Fibroblast of upper back skin (primary cell): ENCODE results near the gene UFSP2.
A peak's percentile ranks its signal among the peaks of the same experiment; 100 is the strongest.
"Not testable (repeated sequence)": the region's sequence is repeated elsewhere in the genome, so short reads cannot be mapped to it uniquely, and the experiment has no call there.

Experiments used
- DNase-seq: peaks from one replicate; pipeline ENCODE4 v3.0.0-alpha.2; 2013

UFSP2 gene

DNA sequence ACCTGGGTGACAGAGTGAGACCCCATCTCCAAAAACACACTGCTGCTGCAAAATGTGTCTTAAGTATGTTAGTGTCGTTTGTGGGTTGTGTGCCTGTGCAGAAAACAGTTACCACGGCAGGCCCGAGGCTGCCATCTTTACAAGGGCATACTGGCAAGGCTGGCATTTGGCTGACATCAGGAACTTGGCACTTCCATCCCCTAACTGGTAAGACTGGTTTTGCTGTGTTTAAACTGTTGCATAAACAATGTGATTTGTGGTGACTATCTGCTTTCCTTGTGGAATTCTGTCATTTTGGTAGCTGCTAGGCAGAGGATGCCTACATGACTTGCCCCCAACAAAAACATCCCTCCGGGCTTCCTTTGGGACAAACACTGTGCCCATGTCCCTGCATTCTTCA, 42.3 kb downstream of the UFSP2 start:
- no peak for DNase-seq

DNA sequence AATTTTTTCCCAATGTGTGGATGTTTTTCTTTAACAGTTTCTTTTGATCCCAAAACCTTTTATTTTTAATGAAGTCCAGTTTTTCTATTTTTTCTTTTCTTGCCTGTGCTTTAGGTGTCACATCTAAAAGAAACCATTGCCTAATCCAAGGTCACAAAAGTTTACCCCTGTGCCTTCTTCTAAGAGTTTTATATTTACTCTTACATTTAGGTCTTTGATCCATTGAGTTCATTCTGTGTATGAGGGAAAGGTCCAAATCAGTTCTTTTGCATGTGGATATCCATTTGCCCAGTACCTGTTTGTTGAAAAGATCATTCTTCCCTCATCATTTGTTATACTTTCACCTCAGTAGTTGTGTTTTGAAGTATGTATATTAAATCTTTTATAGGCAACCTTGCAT, 43.0 kb downstream of the UFSP2 start:
- DNase-seq = no peak

DNA sequence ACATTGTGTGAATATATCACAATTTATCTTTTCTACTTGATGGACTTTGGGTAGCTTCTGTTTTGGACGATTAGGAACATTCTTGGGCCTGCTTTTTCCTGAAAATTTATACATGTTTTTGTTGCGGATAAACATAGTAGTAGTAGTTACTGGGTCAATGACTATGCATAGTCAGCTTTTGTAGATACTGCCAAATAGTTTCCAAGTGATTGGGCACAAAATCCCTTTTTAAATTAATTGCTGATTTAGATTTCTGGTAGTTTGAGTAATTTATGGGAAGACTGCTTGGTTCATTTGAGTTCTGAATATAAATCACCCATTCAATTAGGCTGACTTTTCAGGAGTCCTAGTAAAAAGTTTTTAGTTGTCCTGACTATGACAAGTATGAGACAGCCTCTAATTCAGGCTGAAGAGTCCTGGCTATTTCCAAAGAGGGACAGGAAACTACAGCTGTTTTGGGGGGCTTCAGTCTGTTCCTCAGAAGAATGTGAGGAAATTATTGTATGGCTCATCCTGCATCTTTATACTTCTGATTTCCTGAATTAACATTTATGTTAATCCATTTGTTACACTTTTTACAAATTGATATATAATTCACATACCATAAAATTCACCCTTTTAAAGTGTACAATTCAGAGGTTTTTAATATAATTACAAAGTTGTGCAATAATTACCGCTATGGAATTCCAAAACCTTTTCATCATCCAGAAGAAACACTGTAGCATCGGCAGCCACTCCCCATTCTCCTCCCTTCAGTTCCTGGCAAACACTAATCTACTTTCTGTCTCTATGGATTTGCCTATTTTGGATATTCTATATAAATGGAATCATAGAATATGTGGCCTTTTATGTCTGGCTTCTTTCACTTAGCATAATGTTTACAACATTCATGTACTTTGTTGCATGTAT, 44.2 kb downstream of the UFSP2 start:
- peak; percentile 33 for DNase-seq

DNA sequence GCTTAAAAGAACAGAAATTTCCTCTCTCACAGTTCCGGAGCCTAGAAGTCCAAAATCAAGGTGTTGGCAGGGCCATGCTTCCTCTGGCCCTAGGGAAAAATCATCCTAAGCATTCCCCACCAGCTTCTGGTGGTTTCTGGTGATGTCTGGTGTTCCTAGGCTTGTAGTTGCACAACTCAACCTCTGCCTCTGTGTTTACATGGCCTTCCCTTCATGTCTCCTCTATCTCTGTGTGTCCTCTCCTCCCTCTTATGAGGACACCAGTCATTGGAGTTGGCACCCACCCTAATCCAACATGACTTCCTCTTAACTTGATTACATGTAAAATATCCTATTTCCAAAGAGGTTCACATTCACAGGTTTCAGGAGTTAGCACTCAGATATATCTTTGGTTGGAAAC, 45.4 kb downstream of the UFSP2 start:
- DNase-seq = no peak

DNA sequence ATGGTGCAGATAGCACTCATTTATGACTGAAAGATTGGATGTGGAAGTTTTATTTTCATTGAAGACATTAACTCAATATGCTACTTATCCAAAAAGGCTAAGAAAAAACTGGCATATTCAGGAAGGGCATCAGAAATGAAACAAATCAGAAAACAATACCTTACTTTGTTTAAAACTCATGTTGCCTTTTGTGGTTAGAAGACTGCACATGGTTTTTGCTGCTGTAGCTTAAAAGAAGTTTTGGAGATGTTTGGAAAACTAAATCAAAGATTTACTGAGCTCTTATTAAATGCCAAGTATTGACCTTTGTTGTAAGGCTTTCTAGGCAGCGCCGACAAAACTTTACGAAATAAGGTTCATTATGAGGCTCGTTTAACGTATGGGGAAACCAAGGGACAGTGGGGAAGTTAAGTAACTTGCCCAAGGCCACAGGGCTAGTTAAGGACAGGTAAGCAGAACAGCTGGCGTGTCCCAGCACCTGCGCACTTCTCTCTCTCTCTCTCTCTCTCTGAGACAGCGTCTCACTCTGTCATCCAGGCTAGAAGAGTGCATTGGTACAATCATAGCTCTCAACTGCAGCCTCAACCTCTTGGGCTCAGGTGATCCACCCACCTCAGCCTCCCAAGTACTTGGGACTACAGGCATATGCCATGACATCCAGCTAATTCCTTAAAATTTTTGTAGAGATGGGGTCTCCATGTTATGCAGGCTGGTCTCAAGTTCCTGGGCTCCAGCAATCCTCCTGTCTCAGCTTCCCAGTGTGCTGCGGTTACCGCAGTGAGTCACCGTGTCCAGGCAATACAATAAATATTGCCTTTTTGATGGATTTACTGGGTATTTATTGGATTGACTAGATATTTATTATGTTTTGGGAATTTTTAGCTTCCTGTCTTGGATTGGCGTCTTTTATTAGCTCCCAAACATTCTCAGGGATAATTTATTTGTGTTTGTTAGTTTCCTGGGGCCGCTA, 46.2 kb downstream of the UFSP2 start:
- no peak for DNase-seq

DNA sequence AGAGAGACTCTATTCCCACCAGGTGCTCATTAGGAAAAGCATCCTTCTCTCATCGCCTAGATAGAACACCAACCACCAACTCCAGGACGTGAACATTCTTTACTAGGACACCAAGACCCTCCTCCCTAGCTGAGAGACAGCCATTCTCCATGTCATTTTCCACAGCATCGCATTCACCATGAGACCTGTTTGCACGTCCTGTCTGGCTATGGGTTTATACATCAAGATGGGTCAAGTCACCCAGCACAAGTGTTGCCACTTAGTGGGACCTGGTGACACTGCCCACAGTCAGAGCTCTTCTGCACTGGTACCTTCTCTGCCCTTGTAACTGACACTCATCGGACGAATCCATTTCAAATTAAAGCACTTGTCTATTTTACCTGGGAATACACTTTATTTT, 47.5 kb downstream of the UFSP2 start:
- no peak for DNase-seq

DNA sequence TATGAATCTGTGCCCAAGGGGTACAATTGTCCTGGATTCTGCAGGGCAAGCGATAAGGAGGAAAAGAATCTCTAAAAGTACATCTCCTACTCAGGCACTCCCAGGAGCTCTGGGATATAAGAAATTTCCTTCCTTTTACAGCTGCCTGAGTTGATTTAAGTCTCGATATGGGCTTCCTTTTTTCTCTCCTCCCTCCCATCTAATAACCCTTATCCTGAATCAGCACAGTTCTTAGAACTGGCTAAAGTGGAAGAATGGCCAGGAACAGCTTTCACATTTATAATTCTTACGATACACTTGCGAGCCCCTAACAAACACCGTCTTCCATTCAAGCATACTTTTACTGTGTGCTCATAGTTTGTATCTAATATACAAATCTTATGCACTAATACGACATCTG, 51.2 kb downstream of the UFSP2 start:
- no peak for DNase-seq

DNA sequence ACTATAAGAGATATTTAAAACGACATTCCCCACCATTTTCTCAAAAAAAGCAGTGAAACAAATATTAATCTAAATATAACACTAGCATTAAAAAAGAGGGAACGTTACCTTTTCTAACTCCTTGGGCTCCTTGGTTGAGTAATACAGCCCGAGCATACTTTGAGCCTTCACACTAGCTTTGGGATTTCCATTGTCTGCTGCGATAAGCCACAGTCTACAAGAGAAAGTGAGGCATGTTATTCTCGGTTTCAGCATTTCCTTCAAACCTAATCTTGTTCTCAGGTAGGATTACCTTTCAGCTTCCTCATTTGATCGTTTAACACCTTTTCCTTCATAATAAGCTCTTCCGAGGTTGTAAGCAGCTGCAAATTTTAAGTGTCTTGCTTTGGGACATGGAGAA, 51.7 kb downstream of the UFSP2 start:
- DNase-seq = no peak

DNA sequence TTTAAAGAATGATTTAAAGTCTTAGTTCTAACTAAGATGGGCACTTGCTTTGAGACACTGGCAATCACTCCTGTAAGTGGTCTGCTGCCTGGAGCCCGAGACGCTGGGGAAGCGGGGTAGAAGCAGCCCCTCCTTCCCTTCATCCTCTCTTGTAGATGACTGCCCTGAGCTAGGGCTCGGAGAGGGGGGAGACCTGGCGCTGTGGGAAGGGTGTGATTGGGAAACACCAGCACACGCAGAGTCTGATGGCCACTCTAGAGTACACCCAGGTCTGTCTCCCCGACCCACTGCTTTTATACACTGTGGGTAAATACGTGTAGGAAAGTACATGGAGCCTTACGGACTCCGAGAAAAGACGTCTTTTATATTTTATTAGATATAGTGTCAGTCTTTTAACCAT, 54.1 kb downstream of the UFSP2 start:
- no peak for DNase-seq

DNA sequence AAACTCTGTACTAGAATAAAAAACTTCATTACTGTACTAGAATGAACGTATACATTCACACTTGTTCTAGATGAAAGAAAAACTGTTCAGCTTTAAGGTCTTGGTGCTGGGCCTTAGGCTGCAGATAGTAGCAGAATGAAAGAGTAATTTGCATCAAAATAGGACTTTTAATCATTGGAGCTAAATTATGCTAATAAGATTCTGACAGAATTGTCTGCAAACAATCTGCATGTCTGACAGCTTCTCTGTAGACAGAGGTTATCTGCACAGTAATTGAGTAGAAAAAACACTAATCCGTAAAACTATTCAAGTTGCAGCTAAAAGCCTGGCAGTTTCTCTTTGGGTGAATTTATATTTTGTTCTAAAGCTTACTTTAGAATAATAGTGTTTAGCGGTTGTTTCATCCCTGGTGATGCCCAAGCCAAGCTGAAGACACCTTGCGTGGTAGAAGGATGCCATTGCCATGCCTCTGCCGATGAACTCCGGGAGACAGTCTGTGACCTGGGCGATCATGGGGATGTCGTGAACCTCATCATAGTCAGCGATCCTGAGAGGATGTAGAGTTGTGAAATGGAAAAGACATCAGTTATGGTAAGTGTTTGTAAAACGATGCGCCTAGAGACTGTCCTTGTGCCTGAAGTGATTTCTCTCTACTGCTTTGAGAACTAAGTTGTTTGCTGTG, 55.4 kb downstream of the UFSP2 start:
- no peak for DNase-seq

DNA sequence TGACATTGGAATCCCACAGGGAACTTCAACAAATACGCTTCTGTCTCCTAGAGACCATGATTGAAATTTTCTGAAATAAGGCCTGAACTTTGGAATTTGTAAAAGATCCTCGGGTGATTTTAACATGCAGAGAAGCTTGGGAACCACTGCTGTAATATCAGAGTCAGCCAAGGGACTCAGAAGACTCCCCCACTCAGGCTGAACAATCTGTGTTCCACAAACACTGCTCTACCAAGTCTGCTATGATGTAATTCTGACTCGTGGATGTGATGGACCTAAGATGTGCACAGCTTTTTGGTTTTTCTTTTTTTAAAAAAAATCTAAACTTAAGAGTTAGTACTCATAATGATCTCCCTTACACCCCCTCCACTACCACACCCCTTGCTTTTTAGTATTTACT, 56.0 kb downstream of the UFSP2 start:
- DNase-seq = peak; percentile 33

DNA sequence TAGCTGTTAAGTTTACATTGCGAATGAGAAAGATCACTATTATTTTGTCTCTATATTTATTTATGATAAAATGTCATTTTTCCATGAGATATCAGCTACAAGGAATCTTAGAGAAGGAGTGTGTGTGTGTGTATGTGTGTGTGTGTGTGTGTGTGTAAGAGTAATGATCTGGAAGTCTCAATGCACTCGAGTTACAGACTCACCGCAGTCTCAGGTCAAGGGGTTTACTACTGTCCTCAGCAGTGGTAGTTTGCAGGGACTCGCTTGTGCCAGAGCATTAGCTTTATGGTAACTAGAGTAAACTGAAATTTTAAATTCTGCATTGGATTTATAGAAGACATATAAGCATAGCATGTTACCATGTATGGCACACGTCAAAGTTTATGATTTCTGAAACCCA, 60.9 kb downstream of the UFSP2 start:
- DNase-seq = no peak

DNA sequence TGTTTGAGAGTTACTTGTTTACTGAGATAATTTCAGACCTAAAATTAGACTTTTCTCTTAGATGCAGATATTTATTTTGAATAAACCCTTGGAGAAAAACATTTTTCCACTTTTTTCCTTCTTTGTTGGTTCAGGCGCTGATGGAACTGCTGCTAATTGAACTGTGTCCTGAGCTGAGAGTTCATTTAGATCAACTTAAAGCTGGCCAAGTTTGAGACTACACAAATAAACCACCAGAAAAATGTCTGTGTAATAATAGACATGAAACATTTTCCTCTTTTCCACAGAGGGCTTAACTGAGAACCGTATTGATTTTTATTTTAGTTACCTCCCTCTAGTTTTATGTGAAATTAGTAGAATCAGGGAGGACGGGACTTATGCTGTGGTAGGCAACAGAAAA, 62.5 kb downstream of the UFSP2 start:
- no peak for DNase-seq

DNA sequence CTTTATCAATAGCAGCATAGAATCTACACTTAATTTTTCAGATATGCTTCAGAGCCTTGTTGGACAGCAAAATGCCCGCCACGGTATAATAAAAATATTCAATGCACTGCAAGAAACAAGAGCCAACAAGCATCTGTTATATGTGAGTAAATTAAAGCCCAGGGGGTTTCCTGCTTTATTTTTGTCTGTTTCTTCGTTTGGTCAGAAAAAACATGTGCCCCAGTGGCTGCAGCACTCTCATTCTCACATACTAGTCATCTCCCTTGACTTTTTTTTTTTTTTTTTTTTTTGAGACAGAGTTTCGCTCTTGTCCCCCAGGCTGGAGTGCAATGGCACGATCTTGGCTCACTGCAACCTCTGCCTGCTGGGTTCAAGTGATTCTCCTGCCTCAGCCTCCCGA, 63.2 kb downstream of the UFSP2 start:
- DNase-seq = not testable (repeated sequence)

DNA sequence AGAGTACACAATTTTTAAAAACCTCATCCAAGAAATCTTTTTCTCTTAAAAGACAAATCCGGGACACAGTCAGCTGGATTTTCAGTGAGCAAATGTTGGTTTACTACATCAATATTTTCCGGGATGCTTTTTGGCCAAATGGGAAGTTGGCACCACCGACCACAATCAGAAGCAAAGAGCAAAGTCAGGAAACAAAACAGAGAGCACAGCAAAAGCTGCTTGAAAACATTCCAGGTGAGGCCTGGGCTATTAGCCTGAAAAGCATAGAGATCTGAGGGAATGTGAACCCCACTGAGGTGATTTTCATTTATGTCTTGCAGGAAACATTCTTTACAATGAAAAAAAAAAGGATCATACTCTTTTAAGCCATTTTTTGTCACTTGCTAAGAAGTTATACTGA, 63.9 kb downstream of the UFSP2 start:
- DNase-seq = no peak

DNA sequence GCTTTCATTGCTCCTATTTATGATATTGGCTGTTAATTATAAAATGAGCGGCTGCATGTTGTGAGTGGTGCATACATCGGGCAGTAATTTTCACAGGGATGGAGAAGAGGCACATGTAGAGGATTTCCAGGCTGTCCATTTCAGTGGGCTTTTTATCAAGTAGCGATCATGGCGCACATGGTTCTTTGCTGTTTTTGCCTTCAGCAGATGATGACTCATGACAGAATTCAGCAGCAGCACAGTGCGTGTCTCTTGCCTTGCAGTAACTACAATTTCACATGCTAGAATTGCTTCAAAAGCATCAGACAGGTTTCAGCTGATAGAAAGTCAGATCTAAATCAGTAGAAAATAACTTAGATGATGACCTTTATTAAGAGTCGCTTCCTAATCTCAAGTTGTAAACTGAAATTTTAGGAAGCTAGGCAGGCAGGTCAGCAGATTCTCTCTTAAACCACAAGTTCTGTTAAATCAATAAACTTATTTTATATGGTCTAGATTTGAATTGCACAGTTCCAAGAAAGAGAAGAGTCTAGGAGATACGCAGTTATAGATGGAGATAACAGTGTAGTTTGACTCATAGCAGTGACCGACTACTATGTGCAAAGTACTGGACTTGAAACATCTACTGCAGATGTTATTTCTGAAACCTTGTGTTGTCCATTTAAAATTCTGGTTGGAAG, 65.9 kb downstream of the UFSP2 start:
- peak; percentile 58 for DNase-seq

DNA sequence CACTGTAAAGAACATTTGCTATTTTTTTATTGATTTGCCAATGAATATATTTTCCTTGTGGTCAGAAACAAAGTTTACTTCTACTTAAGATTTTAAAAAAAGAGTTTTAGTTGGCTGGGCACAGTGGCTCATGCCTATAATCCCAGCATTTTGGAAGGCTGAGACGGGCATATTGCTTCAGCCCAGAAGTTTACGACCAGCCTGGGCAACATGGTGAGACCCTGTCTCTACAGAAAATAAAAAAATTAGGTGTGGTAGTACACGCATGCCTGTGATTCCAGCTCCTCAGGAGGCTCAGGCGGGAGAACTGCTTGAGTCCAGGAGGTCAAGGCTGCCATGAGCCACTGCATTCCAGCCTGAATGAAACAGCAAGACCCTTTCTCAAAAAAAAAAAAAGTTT, 66.8 kb downstream of the UFSP2 start:
- peak; percentile 64 for DNase-seq

DNA sequence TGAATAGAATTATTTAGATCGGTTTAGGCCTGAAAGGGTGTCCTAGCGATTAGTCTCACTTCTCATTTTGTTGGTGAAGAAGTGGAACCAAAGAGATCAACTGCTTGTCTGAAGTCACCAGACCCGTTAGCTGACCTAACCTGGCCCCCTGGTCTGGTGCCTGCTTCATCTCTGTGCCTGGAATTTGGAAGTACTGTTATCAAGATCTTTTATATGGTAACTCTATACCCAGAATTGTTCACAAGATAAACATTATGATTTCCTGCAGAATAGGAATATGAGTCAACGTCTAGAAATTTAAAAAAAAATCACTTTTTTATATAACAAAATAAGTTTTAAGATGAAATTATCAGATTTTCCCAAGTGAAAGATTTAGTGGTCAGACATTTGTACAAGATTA, 67.2 kb downstream of the UFSP2 start:
- peak; percentile 68 for DNase-seq

DNA sequence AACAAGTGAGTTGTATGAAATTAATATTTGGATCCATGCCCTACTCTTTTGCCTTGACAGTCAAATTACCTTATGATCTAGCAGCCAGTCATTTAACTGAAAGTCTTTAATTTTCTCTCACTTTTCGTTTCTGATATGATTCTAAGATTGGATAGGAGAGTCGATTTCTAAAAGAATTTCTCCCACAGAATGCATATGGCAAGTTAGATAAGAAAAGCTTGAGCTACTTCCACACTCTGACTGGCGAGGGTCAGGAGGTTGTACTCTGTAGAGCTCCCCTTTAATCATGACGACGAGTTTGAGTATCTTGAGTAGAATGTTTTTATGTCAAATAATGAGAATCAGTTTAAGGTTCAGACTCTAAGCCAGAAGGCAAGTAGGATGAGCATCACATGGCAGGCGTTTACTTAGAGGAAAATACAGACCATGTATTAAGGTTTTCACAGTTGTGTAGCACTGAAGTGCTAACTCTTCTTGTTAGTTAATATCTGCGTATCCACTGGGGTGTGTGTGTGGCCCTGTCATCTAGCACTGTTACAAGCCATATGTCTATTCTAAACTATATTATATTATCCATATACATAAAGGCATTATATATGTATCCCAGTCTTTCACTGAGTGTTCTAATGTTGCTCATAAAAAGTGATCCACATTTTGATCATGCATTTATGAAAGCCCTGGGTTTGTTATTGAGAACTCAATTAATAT, 67.9 kb downstream of the UFSP2 start:
- no peak for DNase-seq

DNA sequence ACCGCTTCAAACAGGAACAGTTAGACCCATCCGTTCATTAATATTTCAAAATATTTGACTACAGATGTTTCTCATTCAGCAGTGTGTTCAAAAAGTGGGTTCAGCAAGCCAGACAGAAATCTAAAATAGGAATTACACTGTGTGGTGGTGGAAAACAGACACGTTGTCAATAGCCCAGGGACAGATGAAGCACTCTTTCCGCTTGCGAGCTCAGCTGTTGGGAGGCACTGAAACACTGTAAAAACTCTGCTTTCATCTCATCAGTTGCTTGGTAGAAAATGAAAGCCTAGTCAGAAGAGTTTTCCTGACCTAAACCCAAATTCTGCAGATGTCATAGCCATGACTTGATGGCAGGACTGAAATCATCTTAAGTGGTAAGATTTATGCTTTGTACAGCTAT, 68.6 kb downstream of the UFSP2 start:
- peak; percentile 44 for DNase-seq

DNA sequence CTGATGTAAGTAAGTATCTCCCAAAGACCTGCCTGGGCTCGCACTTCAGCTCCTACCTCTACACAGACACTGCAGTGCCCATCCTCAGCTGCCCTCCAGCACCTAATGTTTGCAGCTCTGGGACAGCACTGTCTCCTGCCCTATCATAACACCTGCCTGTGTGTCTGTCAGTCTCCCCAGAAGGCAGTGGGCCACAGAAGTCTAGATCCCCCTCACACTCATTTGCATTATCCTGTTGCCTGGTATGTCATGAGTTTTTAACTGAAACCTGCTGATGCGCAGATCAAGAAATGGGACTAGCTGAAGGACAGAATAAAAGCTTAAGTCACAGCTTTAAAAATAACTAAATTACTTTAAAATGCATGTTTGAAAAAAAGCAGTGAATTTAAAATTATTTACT, 73.0 kb downstream of the UFSP2 start:
- DNase-seq = no peak

DNA sequence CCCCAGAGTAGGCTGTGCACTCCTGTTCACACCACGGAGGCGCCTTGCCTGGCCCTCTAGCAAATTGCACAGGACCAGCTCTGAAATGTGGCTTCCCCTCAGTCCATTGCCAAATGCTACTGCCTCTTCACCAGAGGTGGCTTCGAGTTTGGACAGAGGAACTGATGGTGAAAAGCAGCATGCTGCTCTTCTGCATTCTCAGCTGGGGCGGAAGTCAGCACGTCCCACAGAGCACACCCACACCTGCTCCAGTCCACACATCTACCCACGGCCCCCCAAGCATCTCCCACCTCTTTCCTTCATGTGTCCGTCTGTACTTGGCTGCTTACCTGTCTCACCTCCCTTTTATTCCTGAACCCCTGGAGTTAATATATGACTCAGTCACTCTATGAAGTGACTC, 73.6 kb downstream of the UFSP2 start:
- no peak for DNase-seq
